ENCODE measurements around the gene VSTM2A.
A peak's percentile ranks its signal among the peaks of the same experiment; 100 is the strongest.

- no peak for TF ChIP-seq CTCF (IDR thresholded peaks at IDR 0.05; ENCODE audit: poor library complexity, severe bottlenecking)
- TF ChIP-seq EZH2 (IDR thresholded peaks at IDR 0.05; ENCODE audit: borderline replicate concordance, insufficient read depth, low read length, poor library complexity, severe bottlenecking) = no peak
- TF ChIP-seq MXI1 (conservative IDR thresholded peaks at IDR 0.05; ENCODE audit: poor library complexity, severe bottlenecking) = no peak
- TF ChIP-seq TAF1 (IDR thresholded peaks at IDR 0.05; ENCODE audit: low read depth) = no peak
- no peak for TF ChIP-seq EP300 (conservative IDR thresholded peaks at IDR 0.05; ENCODE audit: poor library complexity, severe bottlenecking)
- peak; percentile 22 for TF ChIP-seq RAD21 (conservative IDR thresholded peaks at IDR 0.05)
- TF ChIP-seq, protein P1, sequence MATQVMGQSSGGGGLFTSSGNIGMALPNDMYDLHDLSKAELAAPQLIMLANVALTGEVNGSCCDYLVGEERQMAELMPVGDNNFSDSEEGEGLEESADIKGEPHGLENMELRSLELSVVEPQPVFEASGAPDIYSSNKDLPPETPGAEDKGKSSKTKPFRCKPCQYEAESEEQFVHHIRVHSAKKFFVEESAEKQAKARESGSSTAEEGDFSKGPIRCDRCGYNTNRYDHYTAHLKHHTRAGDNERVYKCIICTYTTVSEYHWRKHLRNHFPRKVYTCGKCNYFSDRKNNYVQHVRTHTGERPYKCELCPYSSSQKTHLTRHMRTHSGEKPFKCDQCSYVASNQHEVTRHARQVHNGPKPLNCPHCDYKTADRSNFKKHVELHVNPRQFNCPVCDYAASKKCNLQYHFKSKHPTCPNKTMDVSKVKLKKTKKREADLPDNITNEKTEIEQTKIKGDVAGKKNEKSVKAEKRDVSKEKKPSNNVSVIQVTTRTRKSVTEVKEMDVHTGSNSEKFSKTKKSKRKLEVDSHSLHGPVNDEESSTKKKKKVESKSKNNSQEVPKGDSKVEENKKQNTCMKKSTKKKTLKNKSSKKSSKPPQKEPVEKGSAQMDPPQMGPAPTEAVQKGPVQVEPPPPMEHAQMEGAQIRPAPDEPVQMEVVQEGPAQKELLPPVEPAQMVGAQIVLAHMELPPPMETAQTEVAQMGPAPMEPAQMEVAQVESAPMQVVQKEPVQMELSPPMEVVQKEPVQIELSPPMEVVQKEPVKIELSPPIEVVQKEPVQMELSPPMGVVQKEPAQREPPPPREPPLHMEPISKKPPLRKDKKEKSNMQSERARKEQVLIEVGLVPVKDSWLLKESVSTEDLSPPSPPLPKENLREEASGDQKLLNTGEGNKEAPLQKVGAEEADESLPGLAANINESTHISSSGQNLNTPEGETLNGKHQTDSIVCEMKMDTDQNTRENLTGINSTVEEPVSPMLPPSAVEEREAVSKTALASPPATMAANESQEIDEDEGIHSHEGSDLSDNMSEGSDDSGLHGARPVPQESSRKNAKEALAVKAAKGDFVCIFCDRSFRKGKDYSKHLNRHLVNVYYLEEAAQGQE (IDR thresholded peaks at IDR 0.05; ENCODE audit: borderline replicate concordance) = peak; percentile 31
- TF ChIP-seq SMC3 (conservative IDR thresholded peaks at IDR 0.05; ENCODE audit: poor library complexity) = peak; percentile 22
- TF ChIP-seq POLR2AphosphoS5 (IDR thresholded peaks at IDR 0.05) = no peak
These were observed 895 bp downstream of the VSTM2A start for GRCh38 chr7:54543051-54543488.
